ENCODE results near the gene ZC3H4. TPM values are rescaled to one million over a fixed set of nuclear protein-coding genes. Genes with fewer than 3 reads are reported as not detected.

ZC3H4 gene
- total RNA-seq, 1 experiment from 2014 or later: 105 TPM

DNA sequence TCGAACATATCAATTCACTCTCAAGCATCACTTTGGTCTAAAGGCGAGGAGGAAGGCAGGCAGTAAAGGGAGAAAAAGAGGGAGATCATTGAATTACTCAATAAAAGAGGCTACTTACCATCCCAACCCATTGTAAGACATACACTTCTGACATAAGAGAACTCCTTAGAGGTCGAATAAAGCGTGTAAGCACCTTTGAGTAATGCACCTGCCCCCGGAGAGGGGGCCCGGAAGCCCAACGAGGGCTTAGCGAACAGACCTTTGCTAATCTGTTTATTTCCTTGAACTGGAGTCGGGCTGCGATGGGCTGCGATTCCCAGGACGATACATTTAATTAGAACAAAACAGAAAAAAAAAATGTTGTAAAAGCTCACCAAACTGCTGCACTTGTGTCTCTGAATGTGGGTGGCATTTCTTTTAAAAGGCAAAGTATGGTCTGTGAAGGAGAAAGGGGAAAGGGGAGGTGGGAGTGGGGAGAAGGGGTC, 3.0 kb downstream of the ZC3H4 start:
- Mint-ChIP-seq H3K4me3 (peak overlapping the region; percentile 91 to 98), H3K36me3 (ENCODE audit: insufficient read depth in 1 of 3, low read depth in 3 of 3) (peaks cover 17 to 42% (median 35%) of the 10 kb centered on the region in 3 experiments), H3K4me1 (peaks cover 44 to 45% of the 10 kb centered on the region in 2 experiments), H3K9me3 (no peaks in the 10 kb centered on the region; a peak in 1 of 5 replicates), H3K27me3 (ENCODE audit: low read depth) (peaks cover 5% of the 10 kb centered on the region; the same call in 1 of the 2 replicates), H3K27ac (peak overlapping the region; percentile 96 to 100 (median 98))
- Histone ChIP-seq H3K23ac (ENCODE audit: insufficient read length, low read depth, low read length) (no peak overlapping the region), H3K27ac (ENCODE audit: insufficient read length, low read depth, low read length) (peak overlapping the region; percentile 88), H4K91ac (ENCODE audit: insufficient read length, low read depth, low read length) (no peak overlapping the region), H3K79me2 (ENCODE audit: insufficient read depth, low read length) (peaks cover 12% of the 10 kb centered on the region; the same call in 1 of the 2 replicates), H3K23me2 (ENCODE audit: insufficient read length, low read depth, low read length, poor library complexity, severe bottlenecking) (peaks cover 25% of the 10 kb centered on the region), H2BK15ac (ENCODE audit: low read depth, low read length) (no peak overlapping the region), H2AK5ac (ENCODE audit: insufficient read length, low read length) (no peak overlapping the region), H3K14ac (ENCODE audit: insufficient read depth, low read length) (peak overlapping the region; percentile 89; the same call in 1 of the 2 replicates), H3K56ac (ENCODE audit: insufficient read length, low read depth, low read length) (no peak overlapping the region), H3K4me2 (ENCODE audit: insufficient read depth, insufficient read length, low read length) (peak overlapping the region; percentile 61), H3K4ac (ENCODE audit: low read depth, low read length) (no peak overlapping the region; the same call in 1 of the 2 replicates), H4K20me1 (ENCODE audit: control insufficient read depth, insufficient read depth, insufficient read length) (no peaks in the 10 kb centered on the region), H3K27me3 (ENCODE audit: insufficient read depth, low read length) (no peaks in the 10 kb centered on the region), H3K9me3 (ENCODE audit: control insufficient read depth, low read depth, low read length) (no peaks in the 10 kb centered on the region), H3K18ac (ENCODE audit: insufficient read length, low read depth, low read length) (peak overlapping the region; percentile 70), H3T11ph (ENCODE audit: low read length) (no peak overlapping the region), H3K9ac (ENCODE audit: extremely low read depth, insufficient read length, low read length) (peak overlapping the region; percentile 92), H2BK5ac (ENCODE audit: insufficient read length, low read length) (no peak overlapping the region), H3K4me1 (ENCODE audit: insufficient read depth, low read length) (peaks cover 11% of the 10 kb centered on the region), H2BK20ac (ENCODE audit: low read depth, low read length, poor library complexity, severe bottlenecking) (no peak overlapping the region), H2BK120ac (ENCODE audit: low read depth, low read length, poor library complexity, severe bottlenecking) (no peak overlapping the region), H3K79me1 (ENCODE audit: insufficient read depth, low read depth, low read length, poor library complexity, severe bottlenecking) (no peaks in the 10 kb centered on the region), H2AFZ (ENCODE audit: low read length) (no peak overlapping the region), H2BK12ac (ENCODE audit: insufficient read length, low read depth, low read length) (no peak overlapping the region), H4K8ac (replicated peaks; ENCODE audit: insufficient read length, low read depth, low read length) (no peak overlapping the region), H4K5ac (ENCODE audit: insufficient read length, low read depth, low read length) (no peak overlapping the region)
- TF ChIP-seq, protein P1, sequence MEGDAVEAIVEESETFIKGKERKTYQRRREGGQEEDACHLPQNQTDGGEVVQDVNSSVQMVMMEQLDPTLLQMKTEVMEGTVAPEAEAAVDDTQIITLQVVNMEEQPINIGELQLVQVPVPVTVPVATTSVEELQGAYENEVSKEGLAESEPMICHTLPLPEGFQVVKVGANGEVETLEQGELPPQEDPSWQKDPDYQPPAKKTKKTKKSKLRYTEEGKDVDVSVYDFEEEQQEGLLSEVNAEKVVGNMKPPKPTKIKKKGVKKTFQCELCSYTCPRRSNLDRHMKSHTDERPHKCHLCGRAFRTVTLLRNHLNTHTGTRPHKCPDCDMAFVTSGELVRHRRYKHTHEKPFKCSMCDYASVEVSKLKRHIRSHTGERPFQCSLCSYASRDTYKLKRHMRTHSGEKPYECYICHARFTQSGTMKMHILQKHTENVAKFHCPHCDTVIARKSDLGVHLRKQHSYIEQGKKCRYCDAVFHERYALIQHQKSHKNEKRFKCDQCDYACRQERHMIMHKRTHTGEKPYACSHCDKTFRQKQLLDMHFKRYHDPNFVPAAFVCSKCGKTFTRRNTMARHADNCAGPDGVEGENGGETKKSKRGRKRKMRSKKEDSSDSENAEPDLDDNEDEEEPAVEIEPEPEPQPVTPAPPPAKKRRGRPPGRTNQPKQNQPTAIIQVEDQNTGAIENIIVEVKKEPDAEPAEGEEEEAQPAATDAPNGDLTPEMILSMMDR (conservative IDR thresholded peaks at IDR 0.05): no peak
- DNase-seq: no peak
- WGBS (ENCODE audit: extremely low coverage, insufficient read length, low lambda C conversion rate): no CpG with 5 or more reads among the region's 12 CpGs

Measured in H9 (cell line).